Psoas muscle (tissue), 8 donors: ENCODE data around the gene P2RX3. TPM values are rescaled to one million over a fixed set of nuclear protein-coding genes. Genes with fewer than 3 reads are reported as not detected.

Experiments
- ATAC-seq, 4 donors: fragments of 200-7000 bp; cut with Tn5 transposase; one replicate each; pipeline ENCODE4 v1.9.1; 2020; ENCODE audit warnings: moderate library complexity in 3 of 4, mild to moderate bottlenecking in 2 of 4
- DNase-seq, 2 donors: peaks; one replicate each; pipeline ENCODE4 v3.0.0-alpha.2; 2020
- H3K27ac ChIP-seq: fragments of 200-600 bp; one replicate; pipeline ENCODE4 v1.8.0; 2022
- H3K27me3 ChIP-seq, 3 donors: fragments of 200-600 bp in 1 of 3; one replicate each; pipeline versions ENCODE4 v1.6.1 to v1.8.0; 2013 to 2022; ENCODE audit warnings: low read length in 2 of 3, mild to moderate bottlenecking in 2 of 3, moderate library complexity in 1 of 3; ENCODE audit not compliant: insufficient read depth in 3 of 3
- H3K36me3 ChIP-seq, 2 donors: fragments of 200-600 bp in 1 of 2; one replicate each; pipeline versions ENCODE4 v1.6.1 to v1.8.0; 2013 to 2022; ENCODE audit warnings: low read depth in 1 of 2, mild to moderate bottlenecking in 1 of 2, moderate library complexity in 1 of 2; ENCODE audit not compliant: insufficient read depth in 1 of 2
- H3K4me1 ChIP-seq: fragments of 200-600 bp; one replicate; pipeline ENCODE4 v1.8.0; 2022
- H3K4me3 ChIP-seq: fragments of 200-600 bp; one replicate; pipeline ENCODE4 v1.8.0; 2022; ENCODE audit warnings: mild to moderate bottlenecking
- H3K9me3 ChIP-seq: fragments of 200-600 bp; one replicate; pipeline ENCODE4 v1.8.0; 2022
- WGBS, 3 donors: extraction: QIAGEN DNeasy Blood & Tissue Kit; methylation state at CpG; one replicate each; pipeline versions ENCODE4 v1.1.6 to v1.1.7; 2013; 5-methylcytosine and 5-hydroxymethylcytosine counted together
- intact Hi-C, 2 donors: fragments of 100-400 bp; cut with DNase I; formaldehyde crosslinking; loops; one replicate each; pipeline versions ENCODE4 v1.11.0 to v1.14.2; 2022
- polyA plus RNA-seq, 3 donors: library from polyadenylated mRNA; stranded (reverse); fragments of 200-250 nt; gene quantifications; one replicate each; pipeline ENCODE4 v1.2.3, GENCODE V29; 2013
- total RNA-seq, 4 donors: library from RNA; stranded (reverse); fragmentation: NEBNext Ultra II Directional in 2 of 4; extraction: Animal tissue kit (Norgen Biotek cat#: 25700) in 2 of 4; gene quantifications; one replicate each; pipeline versions ENCODE4 v1.2.1 to v1.2.4, GENCODE V29; 2021 to 2023
- TF ChIP-seq, protein P1 (sequence below): fragments of 200-600 bp; IDR thresholded peaks from one replicate; pipeline ENCODE4 v1.8.0; 2022; ENCODE audit warnings: antibody characterized with exemption
- donor health status: healthy with polysubstance abuse.
- donor health status: DM: no; HTN: no; CAD: no; lungs with moderate emphysema.
- donor health status: Bipolar disorder and iron deficiency.
- donor health status: healthy.
- donor health status: DM: yes; HTN: yes; CAD: no.
- donor health status: DM: no; HTN: no; CAD: no.
- donor health status: DM: no; HTN: no; CAD: no.
- donor health status: DM: yes; HTN: yes; CAD: no.

Gene P2RX3
- total and polyA plus RNA-seq, 7 donors, result 0.21 to 0.90 (median 0.40) TPM

DNA sequence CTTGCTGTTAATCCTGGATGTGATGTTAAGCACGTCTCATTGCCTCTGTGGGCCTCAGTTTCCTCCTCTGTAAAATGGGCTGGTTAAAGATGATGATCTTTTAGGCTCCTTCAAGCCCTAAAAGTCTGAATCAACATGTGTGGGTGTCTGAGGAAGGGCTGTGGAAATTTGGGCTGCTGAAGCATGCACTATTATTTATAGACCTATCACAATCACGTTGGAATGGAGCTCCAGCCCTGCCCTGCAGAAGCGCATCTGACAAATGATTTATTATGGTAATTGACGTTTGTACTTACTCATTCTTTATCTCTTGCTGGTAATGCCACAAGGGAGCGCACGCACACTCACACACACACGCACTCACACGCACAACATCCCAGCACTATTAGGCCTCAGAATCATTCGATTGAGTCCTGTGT lies 20.4 kb downstream of the P2RX3 start:
- TF ChIP-seq, protein P1, sequence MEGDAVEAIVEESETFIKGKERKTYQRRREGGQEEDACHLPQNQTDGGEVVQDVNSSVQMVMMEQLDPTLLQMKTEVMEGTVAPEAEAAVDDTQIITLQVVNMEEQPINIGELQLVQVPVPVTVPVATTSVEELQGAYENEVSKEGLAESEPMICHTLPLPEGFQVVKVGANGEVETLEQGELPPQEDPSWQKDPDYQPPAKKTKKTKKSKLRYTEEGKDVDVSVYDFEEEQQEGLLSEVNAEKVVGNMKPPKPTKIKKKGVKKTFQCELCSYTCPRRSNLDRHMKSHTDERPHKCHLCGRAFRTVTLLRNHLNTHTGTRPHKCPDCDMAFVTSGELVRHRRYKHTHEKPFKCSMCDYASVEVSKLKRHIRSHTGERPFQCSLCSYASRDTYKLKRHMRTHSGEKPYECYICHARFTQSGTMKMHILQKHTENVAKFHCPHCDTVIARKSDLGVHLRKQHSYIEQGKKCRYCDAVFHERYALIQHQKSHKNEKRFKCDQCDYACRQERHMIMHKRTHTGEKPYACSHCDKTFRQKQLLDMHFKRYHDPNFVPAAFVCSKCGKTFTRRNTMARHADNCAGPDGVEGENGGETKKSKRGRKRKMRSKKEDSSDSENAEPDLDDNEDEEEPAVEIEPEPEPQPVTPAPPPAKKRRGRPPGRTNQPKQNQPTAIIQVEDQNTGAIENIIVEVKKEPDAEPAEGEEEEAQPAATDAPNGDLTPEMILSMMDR, result no peak
- Histone ChIP-seq H3K4me3 (no peak overlapping the region), H3K36me3 (no peaks in the 10 kb centered on the region), H3K27me3 (no peaks in the 10 kb centered on the region), H3K4me1 (peaks cover 7% of the 10 kb centered on the region), H3K9me3 (no peaks in the 10 kb centered on the region), H3K27ac (peak overlapping the region; percentile 57)
- no peak for DNase-seq
- intact Hi-C loops, result no loop called here
- WGBS, 3 donors, result 58 to 72% (median 61%) methylated on average over 9 of the region's 9 CpGs
- peak; percentile 79 to 89 (median 82) for ATAC-seq

DNA sequence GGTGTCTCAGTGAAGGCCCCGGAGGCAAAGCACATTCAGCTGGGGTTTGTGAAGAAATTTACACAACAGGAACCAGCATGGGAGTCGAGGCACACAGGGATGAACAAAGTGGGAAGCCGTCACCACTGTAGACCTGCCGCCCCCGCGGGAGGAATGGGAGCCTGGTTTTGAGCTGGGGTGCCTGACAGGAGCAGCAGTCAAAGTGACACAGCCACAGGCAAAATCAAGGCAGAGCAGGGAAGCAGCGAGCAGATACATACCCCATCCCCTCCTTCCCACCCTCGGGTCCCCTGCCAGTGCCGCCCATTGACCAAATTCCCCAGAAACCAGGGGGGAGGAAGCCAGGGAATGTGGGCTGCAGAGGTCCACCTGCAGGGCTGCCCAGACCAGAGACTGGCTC lies 20.8 kb downstream of the P2RX3 start:
- Histone ChIP-seq H3K4me3 (no peak overlapping the region), H3K4me1 (peaks cover 7% of the 10 kb centered on the region), H3K9me3 (no peaks in the 10 kb centered on the region), H3K36me3 (no peaks in the 10 kb centered on the region), H3K27ac (peak overlapping the region; percentile 57), H3K27me3 (no peaks in the 10 kb centered on the region)
- WGBS, 3 donors, result 74 to 83% (median 76%) methylated on average over 8 to 9 of the region's 9 CpGs
- TF ChIP-seq, protein P1, result no peak
- intact Hi-C loops, result no loop called here
- DNase-seq (no peak), ATAC-seq (peak in 1 of 4 donors; percentile 26)

DNA sequence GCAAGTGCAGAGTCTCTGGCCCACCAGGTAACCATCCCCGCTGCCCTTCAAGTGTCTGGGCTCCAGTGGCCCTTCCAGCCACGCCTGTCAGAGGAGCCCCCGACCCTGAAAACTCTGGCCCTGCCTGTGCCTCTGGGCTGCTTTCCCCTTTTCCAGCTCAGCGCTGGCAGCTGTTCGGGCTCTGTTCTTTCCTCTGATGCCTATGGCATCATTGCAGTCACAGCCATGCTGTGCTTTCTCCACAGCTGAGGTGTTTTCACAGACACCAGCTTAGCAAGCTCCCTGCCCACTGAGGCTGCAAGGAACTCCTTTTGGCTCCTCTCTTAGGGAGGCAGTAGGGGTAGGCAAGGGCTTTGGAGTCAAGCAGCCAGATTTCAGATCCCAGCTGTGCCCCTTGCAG lies 21.2 kb downstream of the P2RX3 start:
- Histone ChIP-seq H3K9me3 (no peaks in the 10 kb centered on the region), H3K27me3 (no peaks in the 10 kb centered on the region), H3K27ac (peak overlapping the region; percentile 57), H3K36me3 (no peaks in the 10 kb centered on the region), H3K4me3 (no peak overlapping the region), H3K4me1 (peaks cover 7% of the 10 kb centered on the region)
- ATAC-seq (peak in 1 of 4 donors; percentile 8), DNase-seq (no peak)
- intact Hi-C loops, result no loop called here
- WGBS, 3 donors, result 62 to 81% (median 64%) methylated on average over 5 of the region's 5 CpGs
- TF ChIP-seq, protein P1, result no peak

DNA sequence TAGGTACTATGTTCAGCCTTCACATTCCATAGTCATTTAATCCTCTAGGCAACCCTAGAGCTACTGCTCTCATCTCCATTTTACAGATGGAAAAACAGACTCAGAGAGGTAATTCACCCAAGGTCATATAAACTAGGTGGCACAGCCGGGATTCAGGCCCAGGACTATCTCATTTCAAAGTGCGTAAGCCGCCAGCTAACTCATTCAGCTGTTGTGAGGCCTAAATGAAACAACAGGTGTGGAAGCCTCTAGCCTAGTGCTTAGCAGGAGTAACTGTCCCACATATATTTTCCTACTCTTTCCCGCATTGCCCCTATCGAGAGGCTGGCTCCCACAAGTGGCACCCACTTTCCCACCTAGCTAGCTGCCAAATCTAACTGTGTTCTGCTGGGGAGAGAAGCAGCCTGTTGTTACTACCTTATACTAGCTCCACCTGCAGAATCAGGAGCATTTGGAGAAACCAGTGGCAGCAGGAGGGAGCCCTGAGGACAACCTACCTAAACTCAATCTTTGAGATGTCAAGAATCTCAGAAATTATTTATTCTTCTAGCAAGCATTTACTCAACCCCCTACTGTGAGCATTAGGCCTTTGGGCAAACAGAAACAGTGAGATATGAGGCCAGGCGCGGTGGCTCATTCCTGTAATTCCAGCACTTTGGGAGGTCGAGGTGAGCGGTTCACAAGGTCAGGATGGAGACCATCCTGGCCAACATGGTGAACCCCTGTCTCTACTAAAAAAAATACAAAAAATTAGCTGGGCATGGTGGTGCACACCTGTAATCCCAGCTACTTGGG lies 21.9 kb downstream of the P2RX3 start:
- intact Hi-C loops, result no loop called here
- WGBS, 3 donors, result 48 to 69% (median 60%) methylated on average over 9 of the region's 9 CpGs

More for the DNA sequence above, 21.9 kb downstream of the P2RX3 start:
- Histone ChIP-seq H3K9me3 (no peaks in the 10 kb centered on the region), H3K4me1 (peaks cover 7% of the 10 kb centered on the region), H3K4me3 (no peak overlapping the region), H3K27me3 (no peaks in the 10 kb centered on the region), H3K36me3 (no peaks in the 10 kb centered on the region), H3K27ac (peak overlapping the region; percentile 71)
- ATAC-seq (peak; percentile 70 to 87 (median 78)), DNase-seq (no peak)
- TF ChIP-seq, protein P1, result no peak
